ENCODE measurements around the gene BRF1.
"Not testable (repeated sequence)": the region's sequence is repeated elsewhere in the genome, so short reads cannot be mapped to it uniquely, and the experiment has no call there.

The BRF1 gene

DNA sequence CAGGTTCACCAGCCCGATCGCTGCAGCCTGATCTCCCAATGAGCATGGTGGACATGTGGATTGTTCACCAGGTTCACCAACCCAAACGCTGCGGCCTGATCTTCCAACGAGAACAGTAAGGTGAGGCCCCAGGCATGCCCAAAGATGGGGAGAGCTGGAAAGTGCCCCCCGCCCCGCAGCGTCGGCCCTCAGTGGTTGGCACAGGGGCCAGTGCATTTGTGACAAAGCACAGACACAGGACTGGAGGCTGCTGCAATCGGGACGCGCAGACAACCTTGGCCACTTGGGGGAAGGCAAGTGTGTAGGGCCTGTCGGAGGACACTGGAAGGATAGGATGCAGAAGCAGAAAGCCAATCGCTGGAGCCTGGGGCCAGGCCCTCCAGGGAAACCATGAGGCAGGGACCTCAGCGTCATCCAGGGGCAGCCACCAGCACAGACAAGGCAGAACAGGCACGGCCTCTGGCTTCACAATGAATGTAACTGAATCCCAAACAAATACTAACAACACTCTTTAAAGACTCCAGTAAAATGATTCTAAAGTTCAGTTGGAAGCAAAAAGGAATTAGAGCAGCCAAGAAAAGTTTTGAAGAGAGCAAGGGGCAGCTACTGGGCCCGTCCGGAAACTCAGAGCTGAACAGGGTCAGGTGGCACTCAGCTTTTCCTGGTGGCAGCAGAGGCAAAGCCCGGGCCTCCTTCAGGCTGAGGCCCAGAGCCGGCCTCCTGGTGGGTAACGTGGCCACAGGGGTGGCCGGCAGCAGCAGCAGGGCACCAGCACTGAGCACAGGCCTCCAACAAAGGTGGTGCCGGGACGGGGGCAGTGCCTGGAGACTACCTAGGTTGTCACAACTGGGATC is 13.3 kb downstream of the BRF1 start:
- no peak for DNase-seq

GRCh38 chr14:105286759-105287144 is 14.0 kb downstream of the BRF1 start:
- DNase-seq: no peak

DNA sequence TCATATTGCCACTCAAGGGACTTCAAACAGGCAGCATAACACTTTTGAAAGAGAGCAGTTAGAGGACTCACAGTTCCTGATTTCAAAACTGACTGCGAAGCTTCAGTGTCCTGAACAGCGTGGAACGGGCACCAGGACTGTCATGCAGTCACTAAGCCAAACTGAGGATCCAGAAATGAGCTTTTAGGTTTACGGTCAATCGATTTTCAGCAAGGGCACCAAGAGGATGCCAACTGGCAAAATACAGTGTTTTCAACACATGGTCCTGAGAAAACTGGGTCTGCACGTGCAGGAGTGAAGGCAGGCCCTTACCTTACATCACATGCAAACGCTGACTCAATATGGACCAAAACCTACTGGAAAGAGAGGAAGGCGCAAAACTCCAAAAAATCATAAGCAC is 15.6 kb downstream of the BRF1 start:
- DNase-seq: no peak

- peak; percentile 47 for DNase-seq
Observed at GRCh38 chr14:105283899-105284298, 16.9 kb downstream of the BRF1 start.

DNA sequence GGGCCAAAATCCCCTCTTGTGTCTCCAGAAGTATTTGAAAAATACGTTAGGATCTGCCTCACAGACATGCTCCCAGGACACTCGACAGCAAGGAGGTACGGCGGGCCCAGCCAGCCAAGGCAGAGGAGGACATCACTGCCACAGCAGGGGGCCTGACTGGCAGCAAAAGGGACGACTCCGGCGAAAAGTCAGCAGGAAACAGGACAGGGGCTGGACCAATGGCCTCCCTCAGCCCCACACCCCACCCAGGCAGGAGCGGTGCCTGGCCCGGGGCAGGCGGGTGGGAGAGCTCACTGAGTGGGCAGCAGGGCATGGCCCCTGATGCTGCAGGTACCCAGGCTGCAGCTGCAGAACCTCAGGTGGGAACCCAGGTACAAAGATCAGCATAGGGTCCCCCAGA is 17.8 kb downstream of the BRF1 start:
- no peak for DNase-seq

DNA sequence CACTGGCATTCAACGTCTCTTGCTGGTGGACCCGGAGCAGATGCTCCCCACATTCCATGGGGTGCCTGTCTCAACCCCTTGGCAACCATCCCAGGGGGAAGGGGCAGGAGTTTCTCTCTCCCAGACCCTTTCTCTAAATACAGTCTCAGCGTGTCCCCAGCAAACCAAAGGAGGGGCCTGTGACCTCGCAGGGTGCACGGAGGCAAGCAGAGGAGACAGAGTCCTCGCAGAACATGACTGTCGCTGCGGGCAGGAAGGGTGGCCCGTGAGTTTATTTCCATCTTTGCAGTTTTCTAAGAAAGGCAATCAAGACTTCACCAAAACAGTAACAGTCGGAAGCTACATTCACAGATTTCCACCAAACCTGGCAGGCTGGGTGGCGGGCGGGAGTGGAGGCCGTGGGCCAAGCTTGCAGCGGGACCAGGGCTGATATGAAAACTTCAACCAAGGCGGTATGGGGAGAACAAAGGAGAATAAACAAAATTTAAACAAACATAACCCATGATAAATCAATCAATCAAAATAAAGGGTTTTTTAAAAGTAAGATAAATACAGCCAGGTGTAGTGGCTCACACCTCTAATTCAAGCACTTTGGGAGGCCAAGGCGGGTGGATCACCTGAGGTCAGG is 18.6 kb downstream of the BRF1 start:
- DNase-seq: no peak

- DNase-seq: no peak
Observed at GRCh38 chr14:105281371-105282097, 19.3 kb downstream of the BRF1 start.

GRCh38 chr14:105280525-105280924 is 20.3 kb downstream of the BRF1 start:
- no peak for DNase-seq

DNA sequence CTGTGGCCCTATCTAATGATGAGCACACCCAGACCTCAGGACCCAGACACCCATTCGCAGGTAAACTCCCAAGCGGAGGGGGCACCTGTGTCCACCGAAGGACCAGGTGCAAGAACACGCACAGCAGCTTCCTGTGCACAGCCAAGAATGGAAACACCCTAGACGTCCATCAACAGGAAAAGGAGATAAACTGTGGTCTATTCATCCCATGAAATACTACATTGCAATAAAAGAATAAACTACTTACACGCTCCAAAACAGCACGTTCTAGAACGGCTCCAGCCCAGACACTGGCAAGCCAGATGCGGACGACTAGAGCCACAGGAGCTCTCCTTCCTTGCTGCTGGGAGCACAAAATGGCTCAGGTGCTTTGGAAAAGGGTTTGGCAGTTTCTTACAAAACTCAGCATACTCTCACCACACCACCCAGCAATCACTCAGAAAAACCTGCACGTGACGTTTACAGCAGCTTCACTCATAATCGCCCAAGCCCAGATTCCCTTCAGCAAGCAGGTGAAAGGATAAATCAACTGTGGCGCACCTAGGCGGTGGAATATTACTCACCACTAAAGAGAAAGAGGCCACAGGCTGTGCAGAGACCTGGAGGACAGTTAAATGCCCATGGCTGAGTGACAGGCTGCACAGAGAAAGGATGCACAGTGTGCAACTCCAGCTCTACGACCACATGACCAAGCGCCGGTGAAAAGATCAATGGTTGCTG is 21.0 kb downstream of the BRF1 start:
- DNase-seq: no peak

GRCh38 chr14:105277448-105277847 is 23.4 kb downstream of the BRF1 start:
- DNase-seq: not testable (repeated sequence)

DNA sequence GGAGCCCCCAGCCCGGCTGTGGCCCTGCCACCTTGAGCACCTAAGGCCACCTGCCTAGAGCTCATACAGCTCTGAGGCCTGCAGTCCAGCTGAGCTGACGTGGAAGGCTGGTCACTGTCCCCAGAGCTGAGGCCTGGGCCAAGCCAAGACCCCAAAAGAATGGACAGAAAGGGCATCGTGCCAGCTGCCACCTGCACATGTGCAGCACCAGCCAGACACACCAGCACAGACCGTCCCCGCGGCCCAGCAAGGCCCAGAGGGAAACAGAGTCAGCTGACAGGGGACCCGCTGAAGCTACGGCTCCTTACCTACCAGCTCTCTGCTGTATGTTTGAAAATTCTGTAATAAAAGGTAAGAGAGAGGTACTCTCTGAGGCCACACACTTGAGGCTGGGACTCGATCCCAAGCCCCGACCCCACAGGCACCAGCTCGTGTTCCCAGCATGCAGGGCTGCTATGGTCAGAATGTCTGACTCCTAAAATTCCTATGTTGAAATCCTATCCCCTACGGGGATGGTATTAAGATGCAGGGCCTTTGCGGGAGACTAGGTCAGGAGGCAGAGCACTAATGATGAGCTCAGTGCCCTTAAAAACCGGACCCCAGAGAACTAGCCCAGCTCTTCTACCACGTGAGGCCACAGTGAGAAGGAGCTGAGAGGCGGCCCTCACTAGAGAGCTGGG is 25.4 kb downstream of the BRF1 start:
- no peak for DNase-seq

- no peak for DNase-seq
Observed at GRCh38 chr14:105274637-105275036, 26.2 kb downstream of the BRF1 start.

DNA sequence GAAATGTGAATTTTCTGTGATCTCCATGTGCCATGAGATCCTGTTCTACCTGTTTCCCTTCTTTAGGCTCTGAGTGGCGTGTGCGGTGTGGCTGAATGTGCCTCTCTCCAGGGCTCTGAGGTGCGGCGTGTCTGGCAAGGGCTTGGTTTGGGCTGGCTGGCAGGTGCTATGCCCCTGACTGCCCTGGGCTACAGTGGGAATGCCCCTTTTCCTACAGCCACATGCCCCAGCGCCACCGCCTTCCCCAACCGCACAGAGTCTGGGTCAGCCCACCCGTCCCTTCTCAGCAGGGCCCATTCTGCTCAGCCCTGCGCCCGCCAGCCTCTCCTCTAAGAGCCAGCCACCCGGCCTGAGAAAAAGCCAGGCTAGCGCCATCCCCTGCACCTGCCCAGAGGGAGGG is 27.7 kb downstream of the BRF1 start:
- no peak for DNase-seq

DNA sequence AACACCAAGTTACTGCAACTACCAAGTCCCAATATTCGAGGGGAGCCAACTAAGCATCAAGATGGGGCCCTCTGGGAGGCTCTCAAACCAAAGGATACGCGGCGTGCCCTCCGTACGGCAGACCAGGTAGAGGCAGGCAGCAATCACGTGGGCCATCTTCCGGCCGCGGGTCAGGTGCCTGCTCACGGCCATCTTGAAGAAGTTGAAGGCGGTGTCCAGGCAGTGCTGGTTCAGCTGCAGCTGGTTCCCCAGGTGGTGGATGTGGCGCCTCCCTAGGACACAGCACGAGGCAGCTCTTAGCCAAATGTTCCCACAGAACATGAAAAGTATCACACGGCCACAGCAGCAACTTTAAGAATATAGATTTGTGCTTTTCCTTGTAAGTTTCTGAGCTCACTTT is 28.2 kb downstream of the BRF1 start:
- DNase-seq: no peak

DNA sequence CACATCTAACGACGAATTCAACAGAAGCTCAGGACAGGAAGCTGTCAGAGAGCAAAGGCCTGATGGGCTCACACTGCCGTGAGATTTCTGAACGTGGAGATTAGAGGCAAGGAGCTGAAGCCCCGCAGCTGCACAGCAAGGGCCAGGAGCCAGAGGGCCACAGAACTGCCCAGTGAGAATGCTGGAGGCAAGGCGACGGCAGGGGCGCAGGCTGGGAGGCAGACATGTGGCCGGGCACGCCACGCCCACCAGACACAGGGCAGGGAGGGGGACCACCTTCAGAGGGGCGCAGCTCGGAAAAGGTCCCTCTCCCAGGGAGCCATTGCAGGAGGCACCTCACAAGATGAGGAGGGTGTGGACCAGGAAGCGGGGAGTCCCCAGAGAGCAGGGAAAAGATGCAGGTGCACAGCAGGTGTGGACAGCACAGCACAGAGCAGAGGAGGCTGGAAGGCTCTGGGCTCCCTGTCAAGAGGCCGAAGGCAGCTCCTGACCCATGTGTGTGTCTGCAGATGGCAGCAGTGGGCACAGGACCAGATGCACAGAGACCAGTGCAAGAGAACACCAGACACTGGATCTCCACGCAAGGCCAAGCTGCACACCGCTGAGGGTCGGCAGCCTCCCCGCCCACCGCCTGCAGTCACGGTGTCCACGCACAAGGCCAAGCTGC is 29.4 kb downstream of the BRF1 start:
- no peak for DNase-seq

- DNase-seq: no peak
Observed at GRCh38 chr14:105269405-105269804, 31.4 kb downstream of the BRF1 start.

DNA sequence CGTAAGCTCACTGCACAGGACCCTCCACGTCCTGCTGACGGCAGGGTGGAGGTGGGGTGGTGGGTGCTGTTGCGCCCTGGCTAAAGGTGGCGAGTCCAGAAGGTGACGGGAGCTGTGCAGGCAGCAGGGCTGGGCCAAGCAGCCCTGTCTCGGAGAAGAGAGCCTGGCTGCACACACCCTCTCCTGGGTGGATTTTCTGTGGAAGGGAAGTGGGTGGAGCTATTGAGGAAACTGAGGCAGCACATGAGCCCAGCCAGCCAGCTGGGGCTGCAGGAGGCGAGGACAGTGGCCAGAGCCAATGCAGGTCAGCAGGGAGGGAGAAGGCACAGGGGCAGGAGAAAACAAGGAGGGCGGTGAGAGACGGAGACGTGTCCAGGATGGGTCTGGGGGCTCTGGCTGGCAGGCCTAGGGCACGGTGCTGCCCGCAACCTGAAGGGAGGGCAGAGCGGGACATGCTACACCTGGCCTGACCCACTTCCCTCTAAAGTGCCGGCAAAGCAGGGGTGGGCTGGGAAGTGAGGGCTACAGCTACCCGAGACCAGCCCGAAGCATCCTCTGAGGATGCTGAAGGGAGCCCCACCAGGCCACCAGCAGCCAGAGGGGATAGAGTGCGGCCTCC is 32.0 kb downstream of the BRF1 start:
- DNase-seq: no peak

GRCh38 chr14:105267820-105268548 is 32.8 kb downstream of the BRF1 start:
- no peak for DNase-seq

GRCh38 chr14:105261781-105262180 is 39.0 kb downstream of the BRF1 start:
- DNase-seq: no peak

- DNase-seq: no peak
Observed at GRCh38 chr14:105260959-105261358, 39.8 kb downstream of the BRF1 start.

DNA sequence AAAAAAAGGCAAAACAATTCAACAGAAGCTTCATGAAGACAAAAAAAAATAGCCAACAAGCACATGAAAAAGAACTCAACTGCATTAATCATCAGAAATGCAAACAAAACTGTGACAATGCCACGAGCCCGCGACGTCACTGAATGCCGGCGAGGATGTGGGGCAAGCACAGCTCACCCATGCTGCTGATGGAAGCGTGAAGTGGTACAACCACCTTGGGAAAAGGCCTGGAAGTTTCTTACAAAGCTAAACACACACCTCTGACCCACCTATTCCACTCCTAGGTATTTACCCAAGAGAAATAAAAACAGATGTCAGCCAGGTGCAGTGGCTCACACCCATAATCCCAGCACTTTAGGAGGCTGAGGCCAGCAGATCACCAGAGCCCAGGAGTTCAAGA is 42.0 kb downstream of the BRF1 start:
- DNase-seq: no peak
